ENCODE data around the gene CST3.
"Not testable (repeated sequence)": the region's sequence is repeated elsewhere in the genome, so short reads cannot be mapped to it uniquely, and the experiment has no call there.

CST3 gene

DNA sequence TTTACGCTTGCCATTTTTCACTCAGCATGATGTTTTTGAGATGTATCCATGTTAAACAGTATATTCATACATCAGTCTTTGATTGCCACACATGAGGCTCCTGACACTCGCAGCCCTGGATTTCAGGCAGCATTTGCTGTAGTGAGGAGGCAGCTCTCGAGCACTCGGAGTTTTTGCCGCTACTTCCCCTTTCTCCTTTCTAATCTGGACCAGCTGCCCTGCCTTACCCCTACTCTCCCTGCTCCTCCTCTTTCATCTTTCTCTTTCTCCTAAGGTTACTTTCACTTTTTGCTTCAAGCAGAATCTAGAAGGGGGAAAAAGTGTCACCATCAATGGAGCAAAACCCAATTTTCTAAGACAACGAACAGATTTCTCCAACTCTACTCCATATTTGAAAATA, 5.9 kb upstream of the CST3 start:
- DNase-seq (ENCODE audit: low spot score) = no peak

DNA sequence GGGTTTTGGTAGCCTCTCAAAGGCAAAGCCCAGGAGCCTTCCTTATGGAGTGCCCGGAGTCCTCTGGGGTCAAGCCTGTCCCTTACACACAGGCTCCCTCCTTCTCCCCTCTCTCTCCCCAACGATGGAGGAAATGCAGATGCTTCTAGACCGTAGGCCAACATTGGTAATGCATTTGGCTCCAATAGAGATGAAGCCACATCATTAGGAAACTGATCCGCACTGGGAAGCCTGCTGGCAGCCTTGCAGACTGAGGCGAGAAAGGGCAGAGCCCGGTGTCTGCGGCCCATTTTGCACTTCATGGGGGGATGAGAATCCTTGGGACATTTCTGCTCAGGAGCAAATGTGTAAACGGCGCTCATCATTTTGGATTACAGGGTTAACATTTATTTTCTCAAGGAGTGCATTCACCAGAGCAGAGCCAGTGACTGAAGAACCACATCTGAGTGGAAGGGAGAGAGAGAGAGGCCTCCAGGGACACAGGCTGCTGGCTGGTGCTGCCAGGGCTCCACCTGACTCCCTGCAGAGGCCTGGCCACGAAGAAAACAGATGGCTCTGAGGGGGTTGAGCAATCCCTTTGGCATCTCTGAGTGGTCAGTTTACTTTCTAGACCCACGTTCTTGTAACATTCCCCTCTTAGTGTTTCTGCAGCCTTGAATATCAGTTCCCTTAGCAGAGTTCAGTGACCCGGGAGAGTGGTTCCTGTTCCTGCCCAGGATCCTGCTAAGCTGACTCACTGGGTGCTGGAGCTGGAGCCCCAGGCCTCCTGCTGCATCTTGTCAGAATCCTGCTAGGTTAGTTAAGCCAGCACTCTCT, 4.4 kb upstream of the CST3 start:
- DNase-seq (ENCODE audit: low spot score) = no peak

GRCh38 chr20:23640671-23641667, 3.2 kb upstream of the CST3 start:
- DNase-seq (ENCODE audit: low spot score) = no peak

DNA sequence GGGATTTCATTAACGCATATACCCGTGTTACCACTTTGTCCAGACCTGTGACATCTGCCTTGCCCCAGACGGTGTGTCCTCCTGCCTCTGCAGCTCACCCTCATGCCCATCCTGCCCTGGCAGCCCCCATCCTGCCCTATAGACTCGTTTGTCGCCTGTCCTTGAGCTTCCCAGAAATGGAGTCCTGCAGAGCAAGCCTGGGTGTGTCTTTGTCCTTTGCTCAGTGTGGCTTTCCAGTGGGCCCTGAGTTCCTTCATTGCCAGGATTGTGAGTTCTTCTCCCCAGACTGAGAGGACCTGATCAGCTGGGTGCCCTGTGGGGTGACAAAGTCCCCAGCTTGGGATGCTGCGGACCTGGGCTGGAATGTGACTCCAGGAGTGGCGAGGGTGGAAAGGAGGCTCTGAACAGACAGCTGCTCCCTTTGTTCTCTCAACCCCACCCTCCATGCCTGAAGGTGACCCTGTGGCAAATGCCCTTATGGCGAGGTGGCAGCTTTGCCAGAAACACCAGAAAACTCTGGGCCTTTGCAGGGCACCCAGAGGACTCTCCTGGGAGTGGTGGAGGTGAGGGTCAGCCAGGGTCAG, 2.4 kb upstream of the CST3 start:
- no peak for DNase-seq (ENCODE audit: low spot score)

DNA sequence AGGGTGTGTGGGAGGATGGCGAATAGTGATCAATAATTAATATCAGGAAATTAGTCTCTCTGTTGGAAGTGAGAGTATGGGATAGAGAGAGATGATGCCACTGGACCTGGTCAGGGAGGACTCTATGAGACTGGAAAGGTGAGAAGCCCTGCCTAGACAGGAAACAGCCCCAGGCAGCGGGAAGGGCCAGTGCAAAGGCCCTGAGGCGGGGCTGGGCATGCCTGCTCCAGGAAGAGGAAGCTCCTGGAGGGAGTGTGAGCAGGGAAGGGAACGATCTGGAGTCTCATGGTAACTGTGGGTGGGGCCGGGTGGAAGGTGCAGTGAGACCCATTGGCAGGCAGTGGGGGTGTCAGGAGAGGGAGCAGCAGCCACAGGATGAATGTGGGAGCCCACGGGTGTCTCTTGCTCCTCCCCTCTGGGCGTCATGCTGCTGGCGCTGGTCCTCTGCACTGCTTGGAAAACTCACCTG, 1.8 kb upstream of the CST3 start:
- DNase-seq (ENCODE audit: low spot score) = no peak

- DNase-seq (ENCODE audit: low spot score) = no peak
Observed at GRCh38 chr20:23638309-23638708, 554 bp upstream of the CST3 start.

DNA sequence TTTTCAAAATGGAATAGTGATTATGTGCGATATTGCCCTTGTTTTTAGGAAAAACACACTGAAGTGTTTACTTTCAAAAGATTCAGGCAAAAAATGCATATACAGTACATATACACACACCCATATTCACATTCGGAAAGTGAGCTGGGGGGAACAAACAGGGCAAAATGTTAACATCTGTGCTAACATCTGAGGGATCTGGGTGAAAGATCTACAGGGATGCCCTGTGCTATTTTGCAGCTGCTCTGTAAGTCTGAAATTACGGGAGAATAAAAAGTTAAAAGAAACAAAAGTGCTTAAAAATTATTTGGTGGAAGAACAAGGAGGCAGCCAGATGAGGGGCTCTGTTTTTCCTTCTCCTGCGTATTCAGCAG, 860 bp downstream of the CST3 start:
- no peak for DNase-seq (ENCODE audit: low spot score)

DNA sequence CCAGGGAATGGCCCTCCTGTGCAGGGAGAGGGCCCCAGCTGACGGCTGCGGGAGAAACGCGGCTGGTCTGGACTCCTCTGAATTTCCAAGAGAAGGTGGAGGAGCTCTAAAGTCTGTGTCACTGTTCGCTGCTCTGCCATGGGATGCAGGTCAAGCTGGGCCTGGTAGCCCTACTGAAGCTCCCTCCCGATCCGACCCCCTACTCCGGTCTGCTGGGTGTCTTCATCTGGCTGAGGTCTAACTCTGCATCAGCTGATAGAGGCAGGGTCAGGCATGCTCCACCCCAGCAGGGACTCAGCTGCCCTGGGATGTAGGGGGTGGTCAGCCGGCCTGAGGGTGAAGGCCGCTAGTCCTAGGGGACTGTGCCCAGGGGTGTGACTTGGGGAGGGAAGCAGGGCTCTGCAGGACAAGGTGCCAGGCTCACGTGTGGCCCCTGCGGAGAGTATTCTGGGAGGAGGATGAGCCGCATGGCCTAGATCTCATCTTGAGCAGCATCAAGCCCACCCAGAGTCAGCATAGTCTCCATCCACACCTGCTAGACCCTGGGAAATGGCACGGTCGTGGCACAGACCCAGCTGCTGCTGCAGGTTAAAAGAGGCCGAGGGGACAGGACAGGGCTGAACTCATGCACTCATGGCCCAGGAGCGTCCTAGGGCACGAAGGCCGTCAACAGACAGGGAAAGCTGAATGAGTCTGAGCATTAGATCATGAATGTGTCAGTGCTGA, 1.4 kb downstream of the CST3 start:
- no peak for DNase-seq (ENCODE audit: low spot score)

DNA sequence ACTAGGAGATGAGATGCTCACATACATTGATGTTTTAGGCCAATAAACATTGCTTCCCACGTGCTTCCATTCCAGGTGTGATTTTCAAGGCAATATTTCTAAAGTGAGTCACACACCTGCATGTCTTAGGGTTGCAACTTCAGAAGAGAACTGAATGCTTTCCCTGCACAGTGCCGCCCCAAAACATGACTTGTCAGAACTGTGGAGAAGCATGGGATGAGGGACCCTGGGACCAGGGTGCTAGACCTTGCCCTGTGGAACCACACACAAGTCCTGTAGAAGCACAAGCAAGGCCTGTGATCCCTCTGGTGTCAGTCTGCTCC, 2.0 kb downstream of the CST3 start:
- not testable (repeated sequence) for DNase-seq (ENCODE audit: low spot score)

DNA sequence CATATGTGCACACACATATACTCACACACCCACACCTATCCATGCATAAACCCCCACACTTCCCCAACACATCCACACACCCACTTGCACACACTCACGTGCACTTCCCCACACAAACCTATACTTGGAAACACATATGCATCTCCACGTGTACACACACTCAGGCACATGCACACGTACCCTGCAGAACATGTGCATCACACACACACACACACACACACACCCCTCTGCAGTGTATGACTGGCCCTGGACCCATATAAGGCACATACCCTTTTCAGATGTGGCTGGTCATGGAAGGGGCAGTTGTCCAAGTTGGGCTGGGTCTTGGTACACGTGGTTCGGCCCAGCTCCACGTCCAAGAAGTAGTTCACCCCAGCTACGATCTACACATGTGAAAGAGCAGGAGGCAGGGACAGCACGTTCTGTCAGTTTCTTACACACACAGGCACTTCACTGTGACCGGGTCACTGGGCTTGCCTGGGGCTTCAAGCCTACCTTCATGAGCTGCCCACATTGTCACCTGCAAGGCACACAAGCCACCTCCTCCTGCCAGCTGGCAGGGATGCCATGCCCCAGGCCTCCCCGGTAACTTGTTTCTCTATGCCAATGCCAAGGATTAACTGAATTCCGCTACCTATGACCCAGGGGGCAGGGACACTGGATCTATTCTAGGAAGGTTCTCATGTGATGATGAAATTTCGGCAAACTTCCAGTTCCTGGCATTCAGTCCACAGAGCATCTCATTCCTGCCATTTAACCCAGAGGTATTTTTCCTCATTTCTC, 2.6 kb downstream of the CST3 start:
- DNase-seq (ENCODE audit: low spot score) = no peak

- no peak for DNase-seq (ENCODE audit: low spot score)
Observed at GRCh38 chr20:23634044-23634801, 3.5 kb downstream of the CST3 start.

- no peak for DNase-seq (ENCODE audit: low spot score)
Observed at GRCh38 chr20:23632711-23633573, 4.8 kb downstream of the CST3 start.

- DNase-seq (ENCODE audit: low spot score) = no peak
Observed at GRCh38 chr20:23631981-23632710, 5.6 kb downstream of the CST3 start.

DNA sequence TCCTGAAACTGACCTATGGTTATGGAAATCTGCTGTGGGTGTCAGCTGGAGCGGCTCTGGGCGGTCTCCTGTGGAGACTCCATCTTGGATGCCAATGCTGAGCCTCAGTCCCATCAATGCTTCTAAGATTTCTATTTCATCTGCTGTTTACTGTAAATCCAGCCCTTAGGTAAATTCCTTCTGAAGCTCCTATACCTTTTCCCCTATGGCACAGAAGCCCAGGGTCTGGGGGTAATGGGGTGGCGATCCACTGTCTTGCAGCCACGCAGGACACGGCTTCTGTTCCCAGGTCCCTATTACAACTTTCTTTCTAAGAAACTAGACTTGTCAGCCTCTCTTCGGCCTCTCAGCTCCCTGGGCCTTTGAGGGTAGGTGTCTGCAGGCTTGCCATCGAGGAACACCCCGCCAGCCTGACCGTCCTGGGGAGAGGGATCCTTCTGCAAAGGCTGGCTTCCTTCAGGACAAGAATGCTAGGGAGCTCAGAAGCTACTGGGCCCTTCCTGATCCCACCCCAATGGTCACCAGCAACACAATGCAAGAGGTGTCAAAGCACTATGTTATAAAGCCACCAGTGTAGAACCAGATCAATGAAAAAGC, 6.4 kb downstream of the CST3 start:
- DNase-seq (ENCODE audit: low spot score) = no peak

GRCh38 chr20:23630392-23630849, 7.3 kb downstream of the CST3 start:
- no peak for DNase-seq (ENCODE audit: low spot score)

- no peak for DNase-seq (ENCODE audit: low spot score)
Observed at GRCh38 chr20:23629542-23630391, 8.0 kb downstream of the CST3 start.

GRCh38 chr20:23629017-23629541, 8.7 kb downstream of the CST3 start:
- no peak for DNase-seq (ENCODE audit: low spot score)

All from activated CD4-positive, alpha-beta T cell treated with anti-CD3 and anti-CD28 coated beads, Interleukin-2, Interleukin-4, amounts not matched to agents 100 ng/mL and 50 ng/mL, durations not matched to agents 16 hours and 8 hours (primary cell).